ENCODE measurements around the gene INTS15.

The INTS15 gene

GRCh38 chr7:6642861-6643640 lies 53.2 kb downstream of the INTS15 start:
- no peak for DNase-seq (ENCODE audit: low read depth)

DNA sequence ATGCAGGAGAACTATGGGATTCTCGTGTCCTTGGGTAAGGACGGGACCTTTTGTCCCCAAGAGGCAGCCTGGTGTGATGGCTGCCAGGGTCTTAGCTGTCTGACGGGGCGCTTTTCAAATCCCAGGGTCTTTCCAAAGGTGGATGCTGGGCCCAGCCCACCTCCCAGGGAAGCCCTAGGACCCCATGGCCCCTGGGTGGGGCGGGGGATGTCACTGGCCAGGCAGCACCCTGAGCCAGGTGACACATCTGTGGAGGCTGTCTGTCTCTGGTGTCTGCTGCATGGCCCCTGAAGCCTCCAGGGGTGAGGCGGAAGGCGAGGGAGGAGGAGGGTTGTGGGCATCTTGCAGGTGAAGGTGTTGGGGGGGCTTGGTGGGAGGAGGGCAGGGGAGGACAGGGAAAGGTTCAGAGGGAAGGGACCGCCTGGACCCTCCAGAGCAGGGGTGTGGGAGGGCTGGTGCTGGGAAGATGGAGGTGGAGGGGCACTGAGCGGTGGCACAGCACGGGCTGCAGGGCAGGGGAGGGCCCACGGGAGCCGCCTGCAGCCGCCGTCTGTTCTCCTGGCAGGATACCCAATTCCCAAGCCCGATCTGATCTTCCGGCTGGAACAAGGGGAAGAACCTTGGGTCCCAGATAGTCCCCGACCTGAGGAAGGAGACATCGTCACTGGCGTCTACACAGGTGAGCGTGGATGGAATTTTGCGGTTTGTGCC lies 54.2 kb downstream of the INTS15 start:
- DNase-seq (ENCODE audit: low read depth) = no peak

- DNase-seq (ENCODE audit: low read depth) = no peak
These were observed 54.9 kb downstream of the INTS15 start for GRCh38 chr7:6644728-6645127.

DNA sequence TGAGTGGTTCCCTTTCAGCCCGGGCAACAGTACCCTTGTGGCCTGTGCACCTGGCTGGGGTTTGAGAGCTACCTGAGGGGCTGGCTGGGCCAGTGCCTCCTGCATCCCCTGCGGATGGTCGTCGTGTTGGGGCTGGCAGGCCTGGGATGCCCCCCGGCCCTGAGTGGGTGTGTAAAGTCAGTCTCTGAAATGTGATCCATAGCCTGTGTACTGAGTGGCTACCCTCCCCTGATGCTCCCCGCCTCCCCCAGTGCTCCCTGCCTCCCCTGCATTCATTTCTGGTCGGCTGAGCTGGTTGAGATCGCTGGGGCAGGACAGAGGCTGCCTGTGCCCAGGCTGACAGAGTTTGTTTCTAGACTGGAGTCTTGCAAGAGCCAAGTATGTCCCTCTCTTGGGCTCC lies 56.6 kb downstream of the INTS15 start:
- no peak for DNase-seq (ENCODE audit: low read depth)

GRCh38 chr7:6647080-6647479 lies 57.3 kb downstream of the INTS15 start:
- DNase-seq (ENCODE audit: low read depth) = no peak

DNA sequence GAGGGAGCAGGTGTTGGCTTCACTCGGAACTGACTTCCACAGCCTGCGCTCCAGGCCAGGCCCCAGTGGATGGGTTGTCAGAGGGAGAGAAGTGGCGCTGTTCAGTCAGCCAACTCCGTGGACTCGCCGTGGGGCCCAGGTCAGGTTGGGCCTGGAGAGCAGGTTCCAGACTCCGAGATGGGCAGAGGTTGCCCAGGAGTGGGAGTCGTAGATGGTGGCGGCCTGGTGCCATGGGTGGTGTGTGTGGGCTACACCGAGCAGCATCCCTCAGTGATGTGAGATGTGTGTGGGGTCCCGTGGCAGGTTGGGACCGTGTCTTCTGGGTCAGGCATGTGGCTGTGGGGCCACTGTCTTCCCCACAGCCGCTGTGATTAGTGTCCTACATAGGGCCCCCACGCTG lies 57.7 kb downstream of the INTS15 start:
- DNase-seq (ENCODE audit: low read depth) = no peak

DNA sequence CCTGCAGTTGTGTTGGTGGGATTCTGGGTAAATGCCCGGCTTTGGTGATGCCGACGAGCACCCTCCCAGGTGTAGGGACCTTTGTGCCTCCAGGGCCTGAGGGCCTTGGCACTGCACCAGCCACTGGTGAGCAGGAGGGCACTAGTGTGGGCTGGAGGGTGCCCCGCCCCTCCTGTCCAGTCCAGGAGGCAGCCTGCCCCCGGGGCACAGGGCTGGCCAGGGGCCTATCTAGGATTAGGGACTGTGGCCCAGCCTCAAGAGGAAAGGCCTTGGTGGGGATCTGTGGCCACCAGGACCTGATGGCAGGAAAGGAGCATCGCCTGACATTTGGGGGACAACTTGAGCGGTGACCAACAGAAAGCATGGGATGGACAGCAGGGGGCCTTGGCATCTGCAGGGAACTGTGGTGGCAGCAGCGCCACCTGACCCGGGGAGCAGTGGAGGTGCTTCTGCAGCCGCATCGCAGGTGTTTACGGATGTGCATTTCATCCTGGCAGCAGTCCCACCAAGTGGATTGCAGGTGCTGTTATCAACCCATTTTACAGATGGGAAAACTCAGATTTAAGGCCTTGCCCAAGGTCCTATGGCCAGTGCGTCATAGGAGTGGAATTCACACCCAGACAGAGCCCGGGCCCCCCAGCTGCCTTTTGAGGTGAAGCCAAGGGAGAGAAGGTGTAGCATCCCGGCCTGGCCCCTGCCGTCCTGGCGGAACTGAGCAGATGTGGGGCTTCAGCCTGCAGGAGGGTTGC lies 58.4 kb downstream of the INTS15 start:
- no peak for DNase-seq (ENCODE audit: low read depth)

- DNase-seq (ENCODE audit: low read depth) = no peak
These were observed 58.9 kb downstream of the INTS15 start for GRCh38 chr7:6648815-6649104.

- no peak for DNase-seq (ENCODE audit: low read depth)
These were observed 59.6 kb downstream of the INTS15 start for GRCh38 chr7:6649241-6649961.

DNA sequence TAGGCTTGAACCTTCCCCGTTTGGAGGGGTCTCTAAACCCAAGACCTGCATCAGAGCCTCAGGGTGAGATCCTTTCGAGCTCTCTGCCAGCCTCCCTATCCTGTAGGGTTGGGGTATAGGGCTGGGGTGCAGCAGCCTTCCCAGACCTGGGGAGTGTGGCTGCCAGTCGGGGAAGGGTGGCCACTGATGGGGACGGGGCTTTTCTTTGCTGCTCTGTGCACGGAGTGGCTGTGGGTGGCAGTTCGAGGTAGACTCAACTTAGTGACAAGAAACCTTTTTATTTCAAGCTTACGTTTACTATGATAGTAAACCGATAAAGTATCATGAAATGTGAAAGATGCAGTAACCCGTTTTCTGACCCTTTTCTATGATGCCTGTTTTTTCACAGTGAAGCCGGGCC lies 60.3 kb downstream of the INTS15 start:
- DNase-seq (ENCODE audit: low read depth) = no peak

DNA sequence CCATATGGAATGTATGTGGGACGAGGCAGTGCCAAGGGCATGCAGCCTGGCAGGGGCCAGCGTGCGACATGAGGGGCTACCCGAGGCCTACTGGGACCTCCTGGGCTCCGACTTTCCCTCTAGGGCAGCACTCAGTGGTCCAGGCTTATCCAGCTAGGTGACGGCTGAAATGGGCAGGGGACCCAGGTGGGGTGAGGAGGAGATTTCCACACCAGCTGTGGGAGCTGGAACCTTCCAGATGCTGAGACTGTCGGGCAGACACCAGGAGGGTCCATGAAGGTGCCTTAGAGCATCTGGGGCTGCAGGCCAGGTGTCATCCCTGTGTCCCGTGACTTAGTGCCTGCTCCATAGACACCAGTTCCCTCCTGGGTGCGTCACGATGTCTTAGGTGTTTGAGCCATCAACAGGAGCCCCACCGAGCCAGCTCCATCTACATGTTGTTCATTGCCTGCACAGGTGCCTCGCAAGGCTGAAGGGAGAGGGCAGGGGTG lies 60.7 kb downstream of the INTS15 start:
- DNase-seq (ENCODE audit: low read depth) = no peak

DNA sequence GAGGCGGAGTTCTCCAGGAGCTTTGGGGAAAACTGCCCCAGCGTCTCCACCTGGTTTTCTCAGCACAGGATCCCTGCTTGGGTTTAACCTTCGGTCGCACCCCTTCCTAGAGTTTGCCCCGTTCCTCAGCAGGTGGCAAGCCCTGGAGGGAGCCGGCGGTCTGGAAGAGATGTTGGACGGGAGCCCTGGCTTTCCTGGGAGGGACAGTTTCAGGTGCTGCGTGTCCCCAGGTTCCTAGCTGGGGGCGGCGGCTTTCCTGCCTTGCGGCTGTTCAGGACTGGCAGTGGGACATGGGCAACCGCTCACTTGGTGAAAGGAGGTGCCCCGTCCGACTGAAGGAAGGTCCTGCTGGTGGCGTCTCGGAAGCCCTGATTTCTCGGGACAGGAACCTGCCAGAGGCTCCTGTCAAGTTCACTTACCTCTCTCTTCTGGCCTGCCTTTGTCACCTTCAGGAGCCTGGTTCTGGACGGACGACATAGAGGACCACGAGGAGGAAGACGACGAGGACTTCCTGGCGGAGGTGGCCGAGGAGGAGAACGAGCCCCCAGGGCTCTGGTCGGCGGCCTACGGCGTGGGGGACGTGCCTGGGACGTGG lies 62.1 kb downstream of the INTS15 start:
- DNase-seq (ENCODE audit: low read depth) = no peak

DNA sequence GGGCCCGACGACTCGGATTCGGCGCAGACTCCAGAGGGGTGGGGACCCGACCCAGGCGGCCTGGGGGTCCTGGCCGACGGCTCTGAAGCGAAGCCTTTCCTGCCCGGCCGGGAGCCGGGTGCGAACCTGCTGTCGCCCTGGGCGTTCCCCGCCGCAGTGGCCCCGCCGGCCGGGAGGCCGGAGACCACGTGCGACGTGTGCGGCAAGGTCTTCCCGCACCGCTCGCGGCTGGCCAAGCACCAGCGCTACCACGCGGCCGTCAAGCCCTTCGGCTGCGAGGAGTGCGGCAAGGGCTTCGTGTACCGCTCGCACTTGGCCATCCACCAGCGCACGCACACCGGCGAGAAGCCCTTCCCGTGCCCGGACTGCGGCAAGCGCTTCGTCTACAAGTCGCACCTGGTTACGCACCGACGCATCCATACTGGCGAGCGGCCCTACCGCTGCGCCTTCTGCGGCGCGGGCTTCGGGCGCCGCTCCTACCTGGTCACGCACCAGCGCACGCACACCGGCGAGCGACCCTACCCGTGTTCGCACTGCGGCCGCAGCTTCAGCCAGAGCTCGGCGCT lies 62.7 kb downstream of the INTS15 start:
- no peak for DNase-seq (ENCODE audit: low read depth)

GRCh38 chr7:6653071-6654003 lies 63.5 kb downstream of the INTS15 start:
- no peak for DNase-seq (ENCODE audit: low read depth)

DNA sequence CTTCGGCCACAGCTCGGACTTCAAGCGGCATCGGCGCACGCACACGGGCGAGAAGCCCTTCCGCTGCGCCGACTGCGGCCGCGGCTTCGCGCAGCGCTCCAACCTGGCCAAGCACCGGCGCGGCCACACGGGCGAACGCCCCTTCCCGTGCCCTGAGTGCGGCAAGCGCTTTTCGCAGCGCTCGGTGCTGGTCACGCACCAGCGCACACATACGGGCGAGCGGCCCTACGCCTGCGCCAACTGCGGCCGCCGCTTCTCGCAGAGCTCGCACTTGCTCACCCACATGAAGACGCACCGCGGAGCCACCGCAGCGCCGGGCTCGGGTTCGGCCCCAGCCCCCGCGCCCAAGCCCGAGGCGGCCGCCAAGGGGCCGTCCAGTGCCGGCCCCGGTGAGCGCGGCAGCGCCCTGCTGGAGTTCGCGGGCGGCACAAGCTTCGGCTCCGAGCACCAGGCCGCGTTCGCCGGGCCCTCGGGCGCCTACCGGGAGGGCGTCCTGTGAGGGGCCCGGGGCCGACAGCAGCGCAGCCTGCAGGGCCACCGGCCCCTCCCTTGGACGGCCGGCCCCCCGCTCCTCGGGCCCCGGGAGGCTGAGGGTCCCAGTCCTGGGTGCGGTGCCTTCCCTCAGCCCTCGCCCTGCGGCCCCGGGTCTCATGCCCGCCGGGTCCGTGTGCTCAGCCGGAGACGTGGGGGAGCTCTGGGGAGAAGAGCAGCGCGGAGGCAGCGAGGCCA lies 64.5 kb downstream of the INTS15 start:
- no peak for DNase-seq (ENCODE audit: low read depth)

- DNase-seq (ENCODE audit: low read depth) = no peak
These were observed 65.2 kb downstream of the INTS15 start for GRCh38 chr7:6654842-6655610.

GRCh38 chr7:6655636-6656385 lies 66.0 kb downstream of the INTS15 start:
- DNase-seq (ENCODE audit: low read depth) = no peak

- DNase-seq (ENCODE audit: low read depth) = no peak
These were observed 66.6 kb downstream of the INTS15 start for GRCh38 chr7:6656413-6656812.
